ENCODE results near the gene EVPL.
"Not testable (repeated sequence)": the region's sequence is repeated elsewhere in the genome, so short reads cannot be mapped to it uniquely, and the experiment has no call there.

The EVPL gene

DNA sequence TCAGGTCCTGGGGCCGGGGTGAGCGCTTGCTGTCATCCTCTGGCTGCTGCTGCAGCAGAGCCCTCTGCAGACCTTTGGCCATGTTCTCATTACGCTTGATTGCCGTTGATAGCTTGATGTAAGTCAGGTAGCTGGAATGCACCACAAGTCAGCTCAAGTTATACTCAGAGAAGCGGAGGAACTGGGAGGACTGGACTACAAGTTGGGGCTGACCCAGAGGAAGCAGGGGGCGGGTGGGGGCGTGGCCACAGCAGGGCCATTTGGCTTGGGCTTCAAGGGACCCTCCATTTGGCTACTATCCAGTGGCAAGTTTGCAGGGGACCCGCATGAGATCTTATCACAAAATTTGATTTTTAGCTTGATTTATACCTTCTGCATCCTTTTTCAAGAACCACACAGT, 19.0 kb upstream of the EVPL start:
- peak; percentile 87 for DNase-seq (ENCODE audit: low read depth)

DNA sequence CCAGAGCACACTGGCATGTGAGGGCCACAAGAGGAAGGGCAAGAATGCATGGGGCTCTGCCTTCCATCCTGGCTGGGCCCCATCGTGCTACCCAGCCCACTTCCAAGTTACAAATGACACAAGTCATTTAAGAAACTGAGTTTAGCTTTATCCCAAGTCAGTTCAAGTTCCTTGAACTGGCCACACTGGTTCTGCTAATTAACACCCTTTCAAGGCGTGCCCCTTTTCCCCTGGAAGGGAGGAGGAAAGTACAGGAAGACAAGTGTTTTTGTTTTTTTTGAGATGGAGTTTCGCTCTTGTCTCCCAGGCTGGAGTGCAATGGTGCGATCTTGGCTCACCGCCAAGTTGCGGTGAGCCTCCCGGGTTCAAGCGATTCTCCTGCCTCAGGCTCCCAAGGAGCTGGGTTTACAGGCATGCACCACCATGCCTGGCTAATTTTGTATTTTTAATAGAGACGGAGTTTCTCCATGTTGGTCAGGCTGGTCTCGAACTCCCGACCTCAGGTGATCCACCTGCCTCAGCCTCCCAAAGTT, 17.4 kb upstream of the EVPL start:
- not testable (repeated sequence) for H3K4me3 ChIP-seq (ENCODE audit: low read length)
- DNase-seq (ENCODE audit: low read depth) = peak; percentile 62

More for the DNA sequence above, 19.0 kb upstream of the EVPL start:
- H3K4me3 ChIP-seq (ENCODE audit: low read length) = no peak overlapping the region
- no peak for TF ChIP-seq CTCF (IDR thresholded peaks at IDR 0.05; ENCODE audit: insufficient read depth, low read depth, low read length, missing control alignments)

GRCh38 chr17:76042868-76043267, 15.8 kb upstream of the EVPL start:
- not testable (repeated sequence) for H3K4me3 ChIP-seq (ENCODE audit: low read length)

DNA sequence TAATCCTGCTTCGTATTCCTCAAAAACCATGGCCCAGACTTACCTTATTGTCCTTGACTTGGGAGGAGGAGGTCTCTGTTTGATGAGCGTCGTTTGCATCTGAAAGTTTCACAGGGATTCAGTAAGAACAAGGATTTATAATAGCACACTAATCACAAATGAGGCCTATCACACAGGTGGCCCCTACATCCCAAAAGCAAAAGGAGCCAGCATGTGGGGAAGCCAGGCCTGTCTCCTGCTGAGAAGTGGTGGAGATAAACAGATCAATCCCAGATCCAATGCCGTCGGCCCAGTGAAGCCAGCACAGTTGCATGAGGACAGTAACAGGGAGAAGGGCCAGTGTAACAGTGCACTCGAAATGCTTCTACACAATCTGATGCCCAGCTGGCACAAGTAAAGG, 13.3 kb upstream of the EVPL start:
- TF ChIP-seq CTCF (IDR thresholded peaks at IDR 0.05; ENCODE audit: insufficient read depth, low read depth, low read length, missing control alignments) = no peak
- DNase-seq (ENCODE audit: low read depth) = no peak
- H3K4me3 ChIP-seq (ENCODE audit: low read length) = no peak overlapping the region

More at GRCh38 chr17:76042868-76043267, 15.8 kb upstream of the EVPL start:
- DNase-seq (ENCODE audit: low read depth) = not testable (repeated sequence)

- no peak overlapping the region for H3K4me3 ChIP-seq (ENCODE audit: low read length)
- TF ChIP-seq CTCF (IDR thresholded peaks at IDR 0.05; ENCODE audit: insufficient read depth, low read depth, low read length, missing control alignments) = no peak
- DNase-seq (ENCODE audit: low read depth) = no peak
Observed at GRCh38 chr17:76039121-76039520, 12.0 kb upstream of the EVPL start.

DNA sequence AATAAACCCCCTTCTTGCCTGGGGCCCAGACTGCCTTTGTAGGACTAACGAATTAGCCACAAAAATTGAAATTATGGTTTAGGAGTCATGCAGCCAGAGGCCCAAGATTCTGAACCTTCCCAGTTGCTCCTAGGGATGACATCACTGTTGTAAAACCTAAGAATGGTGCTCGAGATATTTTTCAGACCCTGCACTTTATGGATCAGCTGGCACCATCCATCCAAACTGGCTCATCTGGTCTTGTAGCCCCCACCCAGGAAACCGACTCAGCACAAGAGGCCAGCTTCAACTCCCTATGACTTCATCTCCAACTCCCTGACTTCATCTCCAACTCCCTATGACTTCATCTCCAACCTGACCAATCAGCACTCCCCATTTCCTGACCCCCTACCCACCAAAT, 10.9 kb upstream of the EVPL start:
- no peak for DNase-seq (ENCODE audit: low read depth)
- TF ChIP-seq CTCF (IDR thresholded peaks at IDR 0.05; ENCODE audit: insufficient read depth, low read depth, low read length, missing control alignments) = no peak
- H3K4me3 ChIP-seq (ENCODE audit: low read length) = no peak overlapping the region

DNA sequence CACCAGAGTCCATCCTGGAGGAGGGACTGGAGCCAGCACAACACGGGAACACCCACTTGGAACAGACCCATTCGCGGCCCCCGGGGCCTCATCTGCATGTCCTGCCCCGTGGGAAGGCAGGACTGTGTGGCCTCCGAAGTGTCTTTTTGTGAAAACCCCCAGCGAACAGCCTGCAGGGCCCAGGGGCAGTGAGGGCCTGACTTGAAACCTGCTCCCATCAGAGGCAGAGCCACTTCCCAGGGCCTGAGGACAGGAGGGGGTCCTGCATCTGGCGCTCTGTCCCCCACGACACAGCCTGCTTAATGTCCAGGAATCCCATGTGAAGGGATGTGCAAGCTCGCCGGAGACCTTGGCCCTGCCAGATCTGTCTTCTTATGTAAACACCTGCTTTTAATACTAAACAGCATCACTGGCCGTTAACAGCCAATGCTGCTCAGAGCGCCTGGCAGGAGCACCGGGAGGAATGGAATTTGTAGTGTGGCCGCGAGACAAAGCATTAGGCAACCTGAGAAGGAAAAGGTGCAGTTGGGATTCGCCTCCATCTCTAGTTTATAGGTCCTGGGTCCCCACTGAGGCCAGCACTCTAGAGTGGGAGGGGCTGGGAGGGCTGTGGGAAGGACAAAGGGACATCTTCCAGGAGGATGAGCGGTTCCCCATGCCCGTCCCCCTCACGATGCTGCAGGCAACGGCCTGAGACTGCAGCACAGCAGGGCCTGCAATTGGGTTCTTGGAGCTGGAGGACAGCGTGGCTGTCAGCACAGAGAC, 9.6 kb upstream of the EVPL start:
- DNase-seq (ENCODE audit: low read depth) = no peak
- TF ChIP-seq CTCF (IDR thresholded peaks at IDR 0.05; ENCODE audit: insufficient read depth, low read depth, low read length, missing control alignments) = no peak

More for the DNA sequence above, 9.6 kb upstream of the EVPL start:
- no peak overlapping the region for H3K4me3 ChIP-seq (ENCODE audit: low read length)

Measured in epithelial cell of esophagus (primary cell).